RWPE2 (cell line): ENCODE results near the gene FAAP20.
A peak's percentile ranks its signal among the peaks of the same experiment; 100 is the strongest.

ENCODE experiments used
- ATAC-seq: fragments of 200-7000 bp; cut with Tn5 transposase; 3 replicates; pipeline ENCODE4 v1.9.1; 2021; ENCODE audit warnings: low read depth
- DNase-seq: peaks from one replicate; pipeline ENCODE4 v3.0.0-alpha.2; 2020; ENCODE audit warnings: low spot score
- H3K27ac ChIP-seq: fragments of 450-650 bp; 2 replicates; pipeline ENCODE4 v1.5.1; 2017; ENCODE audit warnings: mild to moderate bottlenecking; ENCODE audit not compliant: poor library complexity, severe bottlenecking
- H3K27me3 ChIP-seq: fragments of 250-450 bp; sonication (Bioruptor Pico); 2 replicates; pipeline ENCODE4 v1.5.1; 2021; ENCODE audit warnings: mild to moderate bottlenecking, moderate library complexity; ENCODE audit not compliant: insufficient read depth, poor library complexity, severe bottlenecking
- H3K36me3 ChIP-seq: fragments of 250-450 bp; sonication (Bioruptor Pico); 2 replicates; pipeline ENCODE4 v1.5.1; 2020; ENCODE audit warnings: low read depth, mild to moderate bottlenecking, moderate library complexity
- H3K4me1 ChIP-seq: fragments of 250-450 bp; sonication (Bioruptor Pico); 2 replicates; pipeline ENCODE4 v1.5.1; 2021; ENCODE audit warnings: mild to moderate bottlenecking, moderate library complexity; ENCODE audit not compliant: insufficient read depth, poor library complexity, severe bottlenecking
- H3K4me3 ChIP-seq: fragments of 250-450 bp; sonication (Bioruptor Pico); 2 replicates; pipeline ENCODE4 v1.5.1; 2021; ENCODE audit warnings: mild to moderate bottlenecking, moderate library complexity; ENCODE audit not compliant: severe bottlenecking
- H3K9me3 ChIP-seq: fragments of 250-450 bp; sonication (Bioruptor Pico); 2 replicates; pipeline ENCODE4 v1.5.1; 2021; ENCODE audit warnings: mild to moderate bottlenecking, moderate library complexity; ENCODE audit not compliant: severe bottlenecking
- CTCF ChIP-seq: fragments of 450-650 bp; IDR thresholded peaks from one replicate; pipeline ENCODE4 v1.5.1; 2017; ENCODE audit warnings: mild to moderate bottlenecking, moderate library complexity; ENCODE audit not compliant: poor library complexity, severe bottlenecking

Gene FAAP20

GRCh38 chr1:2233468-2233867, 38.9 kb upstream of the FAAP20 start:
- peaks cover 18% of the 10 kb centered on the region for H3K4me1 ChIP-seq
- ATAC-seq (no peak), DNase-seq (no peak)

GRCh38 chr1:2232916-2233438, 38.4 kb upstream of the FAAP20 start:
- peak overlapping the region; percentile 90 for H3K27ac ChIP-seq
- H3K9me3 ChIP-seq: no peaks in the 10 kb centered on the region
- no peak for ATAC-seq
- peaks cover 18% of the 10 kb centered on the region for H3K4me1 ChIP-seq
- no peaks in the 10 kb centered on the region for H3K27me3 ChIP-seq
- DNase-seq: no peak
- no peak for TF ChIP-seq CTCF
- peaks cover 15% of the 10 kb centered on the region for H3K36me3 ChIP-seq
- no peak overlapping the region for H3K4me3 ChIP-seq

More at GRCh38 chr1:2233468-2233867, 38.9 kb upstream of the FAAP20 start:
- no peaks in the 10 kb centered on the region for H3K27me3 ChIP-seq
- H3K36me3 ChIP-seq: peaks cover 15% of the 10 kb centered on the region
- no peak overlapping the region for H3K4me3 ChIP-seq
- no peaks in the 10 kb centered on the region for H3K9me3 ChIP-seq
- TF ChIP-seq CTCF: no peak
- peak overlapping the region; percentile 90 for H3K27ac ChIP-seq

GRCh38 chr1:2232255-2232915, 37.8 kb upstream of the FAAP20 start:
- Histone ChIP-seq H3K4me1 (peaks cover 18% of the 10 kb centered on the region), H3K27me3 (no peaks in the 10 kb centered on the region), H3K4me3 (peak overlapping the region; percentile 80), H3K9me3 (no peaks in the 10 kb centered on the region), H3K36me3 (peaks cover 10% of the 10 kb centered on the region), H3K27ac (peak overlapping the region; percentile 90)
- ATAC-seq (no peak), DNase-seq (no peak)
- TF ChIP-seq CTCF: no peak

- H3K36me3 ChIP-seq: peaks cover 9% of the 10 kb centered on the region; the same call in 1 of the 2 replicates
- no peak for TF ChIP-seq CTCF
- no peak for DNase-seq
- peaks cover 18% of the 10 kb centered on the region for H3K4me1 ChIP-seq
- peak overlapping the region; percentile 90 for H3K27ac ChIP-seq
- no peaks in the 10 kb centered on the region for H3K9me3 ChIP-seq
- H3K4me3 ChIP-seq: peak overlapping the region; percentile 80
- H3K27me3 ChIP-seq: no peaks in the 10 kb centered on the region
- peak; percentile 43 for ATAC-seq
These were observed 37.1 kb upstream of the FAAP20 start for GRCh38 chr1:2231532-2232254.
